Measurements from ENCODE around the gene PRRG2. TPM values are rescaled to one million over a fixed set of nuclear protein-coding genes. Genes with fewer than 3 reads are reported as not detected.

Gene PRRG2
- total and polyA plus RNA-seq, 9 of the 15 experiments (the other 6 are each of a cell fraction or from before 2014, with no cell fraction given), result 0.06 to 1.1 (median 0.33) TPM

DNA sequence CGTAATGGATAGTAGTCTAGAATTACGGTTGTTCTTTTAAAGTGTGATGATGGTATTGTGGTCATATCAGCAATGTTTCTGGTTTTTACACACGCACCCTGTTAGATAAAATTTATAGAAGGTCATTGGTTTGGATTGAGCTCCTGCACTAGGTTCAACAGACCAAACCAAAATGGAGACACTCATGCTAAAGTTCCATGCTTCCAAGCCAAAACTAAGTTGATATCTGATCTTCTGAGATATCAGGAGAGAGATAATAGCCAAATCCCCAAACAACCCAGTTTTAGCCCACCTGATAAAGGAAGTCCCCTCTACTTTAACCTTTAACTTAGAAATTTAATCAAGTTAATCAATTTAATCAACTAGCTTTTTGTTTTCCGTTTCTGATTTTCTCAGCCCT is 1.9 kb upstream of the PRRG2 start (continued):
- TF ChIP-seq, protein P1, sequence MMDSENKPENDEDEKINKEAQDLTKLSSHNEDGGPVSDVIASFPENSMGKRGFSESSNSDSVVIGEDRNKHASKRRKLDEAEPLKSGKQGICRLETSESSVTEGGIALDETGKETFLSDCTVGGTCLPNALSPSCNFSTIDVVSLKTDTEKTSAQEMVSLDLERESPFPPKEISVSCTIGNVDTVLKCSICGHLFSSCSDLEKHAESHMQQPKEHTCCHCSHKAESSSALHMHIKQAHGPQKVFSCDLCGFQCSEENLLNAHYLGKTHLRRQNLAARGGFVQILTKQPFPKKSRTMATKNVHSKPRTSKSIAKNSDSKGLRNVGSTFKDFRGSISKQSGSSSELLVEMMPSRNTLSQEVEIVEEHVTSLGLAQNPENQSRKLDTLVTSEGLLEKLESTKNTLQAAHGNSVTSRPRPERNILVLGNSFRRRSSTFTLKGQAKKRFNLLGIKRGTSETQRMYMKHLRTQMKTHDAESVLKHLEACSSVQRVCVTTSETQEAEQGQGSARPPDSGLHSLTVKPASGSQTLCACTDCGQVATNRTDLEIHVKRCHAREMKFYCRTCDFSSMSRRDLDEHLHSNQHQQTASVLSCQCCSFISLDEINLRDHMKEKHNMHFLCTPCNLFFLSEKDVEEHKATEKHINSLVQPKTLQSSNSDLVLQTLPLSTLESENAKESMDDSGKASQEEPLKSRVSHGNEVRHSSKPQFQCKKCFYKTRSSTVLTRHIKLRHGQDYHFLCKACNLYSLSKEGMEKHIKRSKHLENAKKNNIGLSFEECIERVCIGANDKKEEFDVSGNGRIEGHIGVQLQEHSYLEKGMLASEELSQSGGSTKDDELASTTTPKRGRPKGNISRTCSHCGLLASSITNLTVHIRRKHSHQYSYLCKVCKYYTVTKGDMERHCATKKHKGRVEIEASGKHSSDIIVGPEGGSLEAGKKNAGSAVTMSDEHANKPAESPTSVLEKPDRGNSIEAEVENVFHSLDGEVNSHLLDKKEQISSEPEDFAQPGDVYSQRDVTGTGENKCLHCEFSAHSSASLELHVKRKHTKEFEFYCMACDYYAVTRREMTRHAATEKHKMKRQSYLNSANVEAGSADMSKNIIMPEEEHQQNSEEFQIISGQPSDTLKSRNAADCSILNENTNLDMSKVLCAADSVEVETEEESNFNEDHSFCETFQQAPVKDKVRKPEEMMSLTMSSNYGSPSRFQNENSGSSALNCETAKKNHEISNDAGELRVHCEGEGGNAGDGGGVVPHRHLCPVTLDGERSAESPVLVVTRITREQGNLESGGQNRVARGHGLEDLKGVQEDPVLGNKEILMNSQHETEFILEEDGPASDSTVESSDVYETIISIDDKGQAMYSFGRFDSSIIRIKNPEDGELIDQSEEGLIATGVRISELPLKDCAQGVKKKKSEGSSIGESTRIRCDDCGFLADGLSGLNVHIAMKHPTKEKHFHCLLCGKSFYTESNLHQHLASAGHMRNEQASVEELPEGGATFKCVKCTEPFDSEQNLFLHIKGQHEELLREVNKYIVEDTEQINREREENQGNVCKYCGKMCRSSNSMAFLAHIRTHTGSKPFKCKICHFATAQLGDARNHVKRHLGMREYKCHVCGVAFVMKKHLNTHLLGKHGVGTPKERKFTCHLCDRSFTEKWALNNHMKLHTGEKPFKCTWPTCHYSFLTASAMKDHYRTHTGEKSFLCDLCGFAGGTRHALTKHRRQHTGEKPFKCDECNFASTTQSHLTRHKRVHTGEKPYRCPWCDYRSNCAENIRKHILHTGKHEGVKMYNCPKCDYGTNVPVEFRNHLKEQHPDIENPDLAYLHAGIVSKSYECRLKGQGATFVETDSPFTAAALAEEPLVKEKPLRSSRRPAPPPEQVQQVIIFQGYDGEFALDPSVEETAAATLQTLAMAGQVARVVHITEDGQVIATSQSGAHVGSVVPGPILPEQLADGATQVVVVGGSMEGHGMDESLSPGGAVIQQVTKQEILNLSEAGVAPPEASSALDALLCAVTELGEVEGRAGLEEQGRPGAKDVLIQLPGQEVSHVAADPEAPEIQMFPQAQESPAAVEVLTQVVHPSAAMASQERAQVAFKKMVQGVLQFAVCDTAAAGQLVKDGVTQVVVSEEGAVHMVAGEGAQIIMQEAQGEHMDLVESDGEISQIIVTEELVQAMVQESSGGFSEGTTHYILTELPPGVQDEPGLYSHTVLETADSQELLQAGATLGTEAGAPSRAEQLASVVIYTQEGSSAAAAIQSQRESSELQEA (IDR thresholded peaks at IDR 0.05; ENCODE audit: low read depth), result no peak
- TF ChIP-seq MAFG (tag; conservative IDR thresholded peaks at IDR 0.05), result no peak
- TF ChIP-seq SETDB1 (IDR thresholded peaks at IDR 0.05; ENCODE audit: low read length), result no peak
- TF ChIP-seq SNAPC5 (CRISPR knock-in tag; IDR thresholded peaks at IDR 0.05), result peak; percentile 46; the same call in 1 of the 2 replicates
- no peak for TF ChIP-seq KDM4B (IDR thresholded peaks at IDR 0.05; ENCODE audit: borderline replicate concordance in 2 of 2, low read depth in 1 of 2)
- TF ChIP-seq ZNF274 (IDR thresholded peaks at IDR 0.05; ENCODE audit: borderline replicate concordance, low read depth, low read length), result no peak
- no peak for TF ChIP-seq TRIM24 (IDR thresholded peaks at IDR 0.05)
- TF ChIP-seq, protein P2, sequence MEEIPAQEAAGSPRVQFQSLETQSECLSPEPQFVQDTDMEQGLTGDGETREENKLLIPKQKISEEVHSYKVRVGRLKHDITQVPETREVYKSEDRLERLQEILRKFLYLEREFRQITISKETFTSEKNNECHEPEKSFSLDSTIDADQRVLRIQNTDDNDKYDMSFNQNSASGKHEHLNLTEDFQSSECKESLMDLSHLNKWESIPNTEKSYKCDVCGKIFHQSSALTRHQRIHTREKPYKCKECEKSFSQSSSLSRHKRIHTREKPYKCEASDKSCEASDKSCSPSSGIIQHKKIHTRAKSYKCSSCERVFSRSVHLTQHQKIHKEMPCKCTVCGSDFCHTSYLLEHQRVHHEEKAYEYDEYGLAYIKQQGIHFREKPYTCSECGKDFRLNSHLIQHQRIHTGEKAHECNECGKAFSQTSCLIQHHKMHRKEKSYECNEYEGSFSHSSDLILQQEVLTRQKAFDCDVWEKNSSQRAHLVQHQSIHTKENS (CRISPR knock-in tag; IDR thresholded peaks at IDR 0.05), result no peak
- TF ChIP-seq SMARCE1 (IDR thresholded peaks at IDR 0.05), result no peak
- no peak for TF ChIP-seq ZC3H11A (IDR thresholded peaks at IDR 0.05; ENCODE audit: low read depth, low read length)
- TF ChIP-seq ARHGAP35 (IDR thresholded peaks at IDR 0.05; ENCODE audit: partially characterized antibody), result no peak
- TF ChIP-seq ZNF24 (IDR thresholded peaks at IDR 0.05), result no peak
- TF ChIP-seq, protein P3, sequence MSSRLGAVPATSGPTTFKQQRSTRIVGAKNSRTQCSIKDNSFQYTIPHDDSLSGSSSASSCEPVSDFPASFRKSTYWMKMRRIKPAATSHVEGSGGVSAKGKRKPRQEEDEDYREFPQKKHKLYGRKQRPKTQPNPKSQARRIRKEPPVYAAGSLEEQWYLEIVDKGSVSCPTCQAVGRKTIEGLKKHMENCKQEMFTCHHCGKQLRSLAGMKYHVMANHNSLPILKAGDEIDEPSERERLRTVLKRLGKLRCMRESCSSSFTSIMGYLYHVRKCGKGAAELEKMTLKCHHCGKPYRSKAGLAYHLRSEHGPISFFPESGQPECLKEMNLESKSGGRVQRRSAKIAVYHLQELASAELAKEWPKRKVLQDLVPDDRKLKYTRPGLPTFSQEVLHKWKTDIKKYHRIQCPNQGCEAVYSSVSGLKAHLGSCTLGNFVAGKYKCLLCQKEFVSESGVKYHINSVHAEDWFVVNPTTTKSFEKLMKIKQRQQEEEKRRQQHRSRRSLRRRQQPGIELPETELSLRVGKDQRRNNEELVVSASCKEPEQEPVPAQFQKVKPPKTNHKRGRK (tag; IDR thresholded peaks at IDR 0.05), result no peak
- no peak for TF ChIP-seq ZNF764 (CRISPR knock-in tag; IDR thresholded peaks at IDR 0.05; ENCODE audit: low read depth)
- no peak for TF ChIP-seq ZNF146 (CRISPR knock-in tag; IDR thresholded peaks at IDR 0.05; ENCODE audit: unreplicated experiment)
- peak; percentile 88 for TF ChIP-seq ZNF449 (CRISPR knock-in tag; IDR thresholded peaks at IDR 0.05)
